Measurements from ENCODE around the gene IMMT.

- TF ChIP-seq CTCF (IDR thresholded peaks at IDR 0.05) (no peak), POLR2A (IDR thresholded peaks at IDR 0.05) (peak in 1 of 2 donors; percentile 49)
These were observed 30.3 kb upstream of the IMMT start for GRCh38 chr2:86225581-86225980.
